H9 (cell line): ENCODE results near the gene RUFY2. TPM values are rescaled to one million over a fixed set of nuclear protein-coding genes. Genes with fewer than 3 reads are reported as not detected.

ENCODE experiments used
- DNase-seq: peaks from one replicate; pipeline ENCODE4 v3.0.0-alpha.2; 2017
- H2AFZ ChIP-seq: one replicate; pipeline ENCODE4 v1.6.1; 2013; ENCODE audit warnings: mild to moderate bottlenecking, low read length, control low read depth, moderate library complexity
- H2AK5ac ChIP-seq: 2 replicates; pipeline ENCODE4 v1.6.1; 2013; ENCODE audit warnings: low read length, control low read depth, mixed read lengths; ENCODE audit not compliant: insufficient read length
- H2BK120ac ChIP-seq: one replicate; pipeline ENCODE4 v1.6.1; 2013; ENCODE audit warnings: low read depth, mild to moderate bottlenecking, low read length, control low read depth, inconsistent platforms; ENCODE audit not compliant: poor library complexity, severe bottlenecking
- H2BK12ac ChIP-seq: 2 replicates; pipeline ENCODE4 v1.6.1; 2013; ENCODE audit warnings: low read length, control low read depth, mixed read lengths, low read depth; ENCODE audit not compliant: insufficient read length
- H2BK15ac ChIP-seq: 2 replicates; pipeline ENCODE4 v1.6.1; 2013; ENCODE audit warnings: low read depth, low read length, control low read depth
- H2BK20ac ChIP-seq: one replicate; pipeline ENCODE4 v1.6.1; 2013; ENCODE audit warnings: low read depth, mild to moderate bottlenecking, low read length, control low read depth, inconsistent platforms; ENCODE audit not compliant: poor library complexity, severe bottlenecking
- H2BK5ac ChIP-seq: 2 replicates; pipeline ENCODE4 v1.6.1; 2013; ENCODE audit warnings: low read length, control low read depth, mixed read lengths; ENCODE audit not compliant: insufficient read length
- H3K14ac ChIP-seq: 2 replicates; pipeline ENCODE4 v1.6.1; 2013; ENCODE audit warnings: low read length, control low read depth; ENCODE audit not compliant: insufficient read depth
- H3K18ac ChIP-seq: 2 replicates; pipeline ENCODE4 v1.6.1; 2013; ENCODE audit warnings: low read depth, mild to moderate bottlenecking, mixed read lengths, low read length, control low read depth; ENCODE audit not compliant: insufficient read length
- H3K23ac ChIP-seq: 2 replicates; pipeline ENCODE4 v1.6.1; 2013; ENCODE audit warnings: low read length, control low read depth, mixed read lengths, low read depth; ENCODE audit not compliant: insufficient read length
- H3K23me2 ChIP-seq: 2 replicates; pipeline ENCODE4 v1.6.1; 2013; ENCODE audit warnings: low read depth, mild to moderate bottlenecking, mixed read lengths, low read length, control low read depth; ENCODE audit not compliant: insufficient read length, poor library complexity, severe bottlenecking
- H3K27ac ChIP-seq: 2 replicates; pipeline ENCODE4 v1.5.1; 2013; ENCODE audit warnings: low read length, control low read depth, mixed read lengths, low read depth; ENCODE audit not compliant: insufficient read length
- H3K27me3 ChIP-seq: 2 replicates; pipeline ENCODE4 v1.6.1; 2013; ENCODE audit warnings: low read length, control low read depth, inconsistent platforms; ENCODE audit not compliant: insufficient read depth
- H3K4ac ChIP-seq: 2 replicates; pipeline ENCODE4 v1.6.1; 2013; ENCODE audit warnings: low read depth, mild to moderate bottlenecking, control low read depth, inconsistent platforms, low read length, moderate library complexity
- H3K4me1 ChIP-seq: 2 replicates; pipeline ENCODE4 v1.6.1; 2013; ENCODE audit warnings: low read length, control low read depth, inconsistent platforms; ENCODE audit not compliant: insufficient read depth
- H3K4me2 ChIP-seq: 2 replicates; pipeline ENCODE4 v1.6.1; 2013; ENCODE audit warnings: low read length, control low read depth, mixed read lengths; ENCODE audit not compliant: insufficient read length, insufficient read depth
- H3K56ac ChIP-seq: 2 replicates; pipeline ENCODE4 v1.6.1; 2013; ENCODE audit warnings: low read depth, mild to moderate bottlenecking, mixed read lengths, low read length, control low read depth; ENCODE audit not compliant: insufficient read length
- H3K79me1 ChIP-seq: 2 replicates; pipeline ENCODE4 v1.6.1; 2013; ENCODE audit warnings: low read depth, mild to moderate bottlenecking, moderate library complexity, low read length, control low read depth, inconsistent platforms; ENCODE audit not compliant: insufficient read depth, poor library complexity, severe bottlenecking
- H3K79me2 ChIP-seq: 2 replicates; pipeline ENCODE4 v1.6.1; 2013; ENCODE audit warnings: low read length, control low read depth, inconsistent platforms; ENCODE audit not compliant: insufficient read depth
- H3K9ac ChIP-seq: 2 replicates; pipeline ENCODE4 v1.6.1; 2013; ENCODE audit warnings: low read length, control low read depth, mixed read lengths; ENCODE audit not compliant: insufficient read length; ENCODE audit errors: extremely low read depth
- H3K9me3 ChIP-seq: one replicate; pipeline ENCODE4 v1.6.1; 2013; ENCODE audit warnings: low read depth, low read length, inconsistent platforms; ENCODE audit not compliant: control insufficient read depth
- H3T11ph ChIP-seq: one replicate; pipeline ENCODE4 v1.6.1; 2013; ENCODE audit warnings: mild to moderate bottlenecking, low read length, control low read depth, inconsistent platforms
- H4K20me1 ChIP-seq: one replicate; pipeline ENCODE4 v1.6.1; 2013; ENCODE audit not compliant: control insufficient read depth, insufficient read length, insufficient read depth
- H4K5ac ChIP-seq: 2 replicates; pipeline ENCODE4 v1.6.1; 2013; ENCODE audit warnings: low read depth, mild to moderate bottlenecking, mixed read lengths, low read length, control low read depth; ENCODE audit not compliant: insufficient read length
- H4K8ac ChIP-seq: replicated peaks from 2 replicates; pipeline ENCODE4 v1.6.1; 2013; ENCODE audit warnings: low read length, control low read depth, mixed read lengths, low read depth; ENCODE audit not compliant: insufficient read length
- H4K91ac ChIP-seq: 2 replicates; pipeline ENCODE4 v1.6.1; 2013; ENCODE audit warnings: low read depth, mild to moderate bottlenecking, moderate library complexity, mixed read lengths, low read length, control low read depth; ENCODE audit not compliant: insufficient read length
- H3K27ac Mint-ChIP-seq, 3 experiments: 2 replicates in 2 of 3; 3 replicates in 1 of 3; pipeline ENCODE4 v1.8.0; 2020 to 2021; ENCODE audit warnings: mixed read lengths in 3 of 3, mild to moderate bottlenecking in 1 of 3, moderate library complexity in 1 of 3
- H3K27me3 Mint-ChIP-seq: 2 replicates; pipeline ENCODE4 v1.8.0; 2021; ENCODE audit warnings: low read depth, mild to moderate bottlenecking, moderate library complexity, mixed read lengths
- H3K36me3 Mint-ChIP-seq, 3 experiments: 2 replicates in 2 of 3; 3 replicates in 1 of 3; pipeline ENCODE4 v1.8.0; 2020 to 2021; ENCODE audit warnings: low read depth in 3 of 3, mixed read lengths in 3 of 3; ENCODE audit not compliant: insufficient read depth in 1 of 3
- H3K4me1 Mint-ChIP-seq, 2 experiments: 2 replicates each; pipeline ENCODE4 v1.8.0; 2020; ENCODE audit warnings: mixed read lengths in 2 of 2
- H3K4me3 Mint-ChIP-seq, 2 experiments: 2 replicates in 1 of 2; 3 replicates in 1 of 2; pipeline ENCODE4 v1.8.0; 2020 to 2021; ENCODE audit warnings: mild to moderate bottlenecking in 2 of 2, mixed read lengths in 2 of 2, moderate library complexity in 1 of 2
- H3K9me3 Mint-ChIP-seq, 2 experiments: 2 replicates in 1 of 2; 3 replicates in 1 of 2; pipeline ENCODE4 v1.8.0; 2020; ENCODE audit warnings: mild to moderate bottlenecking in 2 of 2, mixed read lengths in 2 of 2, moderate library complexity in 1 of 2
- CTCF ChIP-seq: fragments of 200-600 bp; sonication (generic); conservative IDR thresholded peaks from 3 replicates; pipeline ENCODE4 v1.8.0; 2021; ENCODE audit warnings: antibody characterized with exemption, mild to moderate bottlenecking
- WGBS: extraction: QIAGEN DNeasy Blood & Tissue Kit; methylation state at CpG from one replicate; pipeline ENCODE4 v1.1.7; 2013; ENCODE audit warnings: missing lambda C conversion rate, low lambda C conversion rate, mixed read lengths; ENCODE audit not compliant: insufficient read length; ENCODE audit errors: extremely low coverage; 5-methylcytosine and 5-hydroxymethylcytosine counted together
- total RNA-seq: library from RNA; stranded (reverse); gene quantifications from 2 replicates; pipeline ENCODE4 v1.2.1, GENCODE V29; 2021

RUFY2 gene
- total RNA-seq, 1 experiment from 2014 or later = 14.1 TPM

DNA sequence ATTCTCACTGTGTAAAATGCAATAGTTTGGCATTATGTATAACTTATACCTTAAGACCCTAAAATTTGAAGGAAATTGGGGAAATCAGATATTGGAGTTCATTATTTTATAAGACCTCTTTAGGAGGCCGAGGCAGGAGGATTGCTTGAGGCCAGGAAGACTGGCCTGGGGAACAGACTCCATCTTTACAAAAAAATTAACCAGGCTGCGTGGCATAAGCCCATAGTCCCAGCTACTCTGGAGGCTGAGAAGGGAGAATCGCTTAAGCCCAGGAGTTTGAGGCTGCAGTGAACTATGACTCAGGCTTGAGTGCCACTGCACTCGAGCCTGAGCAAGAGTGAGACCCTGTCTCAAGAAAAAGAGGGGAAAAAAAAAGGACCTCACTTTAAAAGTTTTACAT is 60.3 kb downstream of the RUFY2 start:
- no peaks in the 10 kb centered on the region for H3K27me3 ChIP-seq
- no peak overlapping the region for H3K27ac ChIP-seq
- H3K56ac ChIP-seq = no peak overlapping the region
- no peak overlapping the region for H4K8ac ChIP-seq
- no CpG with 5 or more reads among the region's 4 CpGs for WGBS
- no peaks in the 10 kb centered on the region for H4K20me1 ChIP-seq
- H3K79me1 ChIP-seq = no peaks in the 10 kb centered on the region
- H2BK12ac ChIP-seq = no peak overlapping the region
- no peak overlapping the region for H3K9ac ChIP-seq
- H2BK120ac ChIP-seq = no peak overlapping the region
- Mint-ChIP-seq H3K27me3 (no peaks in the 10 kb centered on the region), H3K27ac (no peak overlapping the region), H3K36me3 (peaks cover 11 to 52% (median 31%) of the 10 kb centered on the region in 3 experiments; a peak in 6 of 7 replicates), H3K4me1 (peaks cover 6% of the 10 kb centered on the region in 2 experiments; a peak in 2 of 4 replicates), H3K9me3 (no peaks in the 10 kb centered on the region), H3K4me3 (no peak overlapping the region; a peak in 1 of 5 replicates)
- H2BK20ac ChIP-seq = no peak overlapping the region
- H3K79me2 ChIP-seq = no peaks in the 10 kb centered on the region
- no peaks in the 10 kb centered on the region for H3K9me3 ChIP-seq
- no peak overlapping the region for H2BK15ac ChIP-seq
- no peak for DNase-seq
- H4K5ac ChIP-seq = no peak overlapping the region
- no peak overlapping the region for H4K91ac ChIP-seq
- no peak overlapping the region for H2AFZ ChIP-seq
- H3K18ac ChIP-seq = no peak overlapping the region
- no peak overlapping the region for H3K23ac ChIP-seq
- H3T11ph ChIP-seq = no peak overlapping the region
- H2AK5ac ChIP-seq = no peak overlapping the region
- H3K4me2 ChIP-seq = no peak overlapping the region
- no peaks in the 10 kb centered on the region for H3K23me2 ChIP-seq
- no peaks in the 10 kb centered on the region for H3K4me1 ChIP-seq
- no peak overlapping the region for H2BK5ac ChIP-seq
- H3K14ac ChIP-seq = no peak overlapping the region
- TF ChIP-seq CTCF = no peak
- H3K4ac ChIP-seq = no peak overlapping the region
